Femur (tissue), 1 donor: Measurements from ENCODE around the gene SAMD4A.

Experiments
- DNase-seq: peaks from one replicate; pipeline ENCODE4 v3.0.0-alpha.2; 2017

SAMD4A gene

GRCh38 chr14:54638135-54638446 is 71.2 kb downstream of the SAMD4A start:
- peak; percentile 74 for DNase-seq

GRCh38 chr14:54639611-54640010 is 72.7 kb downstream of the SAMD4A start:
- DNase-seq: no peak

GRCh38 chr14:54640506-54640905 is 73.6 kb downstream of the SAMD4A start:
- no peak for DNase-seq

DNA sequence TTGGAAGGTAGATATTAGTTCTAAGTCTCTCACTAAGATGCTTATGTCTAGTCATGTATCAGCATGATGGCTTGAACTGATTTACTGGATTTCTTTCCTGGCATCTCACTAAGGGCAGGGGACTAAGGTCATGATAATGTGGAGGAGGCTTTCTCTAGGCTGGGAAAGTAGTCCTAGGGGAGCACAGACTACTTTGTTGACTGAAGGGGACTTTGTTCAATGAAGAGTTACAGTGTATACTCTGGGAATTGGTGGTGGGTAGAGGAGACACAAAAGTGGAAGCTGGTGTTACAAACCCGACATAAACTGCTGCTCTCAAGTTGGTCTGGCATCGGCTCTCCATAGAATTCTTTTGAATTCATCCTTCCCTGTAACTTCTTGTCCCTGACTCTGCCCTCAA is 75.2 kb downstream of the SAMD4A start:
- no peak for DNase-seq

DNA sequence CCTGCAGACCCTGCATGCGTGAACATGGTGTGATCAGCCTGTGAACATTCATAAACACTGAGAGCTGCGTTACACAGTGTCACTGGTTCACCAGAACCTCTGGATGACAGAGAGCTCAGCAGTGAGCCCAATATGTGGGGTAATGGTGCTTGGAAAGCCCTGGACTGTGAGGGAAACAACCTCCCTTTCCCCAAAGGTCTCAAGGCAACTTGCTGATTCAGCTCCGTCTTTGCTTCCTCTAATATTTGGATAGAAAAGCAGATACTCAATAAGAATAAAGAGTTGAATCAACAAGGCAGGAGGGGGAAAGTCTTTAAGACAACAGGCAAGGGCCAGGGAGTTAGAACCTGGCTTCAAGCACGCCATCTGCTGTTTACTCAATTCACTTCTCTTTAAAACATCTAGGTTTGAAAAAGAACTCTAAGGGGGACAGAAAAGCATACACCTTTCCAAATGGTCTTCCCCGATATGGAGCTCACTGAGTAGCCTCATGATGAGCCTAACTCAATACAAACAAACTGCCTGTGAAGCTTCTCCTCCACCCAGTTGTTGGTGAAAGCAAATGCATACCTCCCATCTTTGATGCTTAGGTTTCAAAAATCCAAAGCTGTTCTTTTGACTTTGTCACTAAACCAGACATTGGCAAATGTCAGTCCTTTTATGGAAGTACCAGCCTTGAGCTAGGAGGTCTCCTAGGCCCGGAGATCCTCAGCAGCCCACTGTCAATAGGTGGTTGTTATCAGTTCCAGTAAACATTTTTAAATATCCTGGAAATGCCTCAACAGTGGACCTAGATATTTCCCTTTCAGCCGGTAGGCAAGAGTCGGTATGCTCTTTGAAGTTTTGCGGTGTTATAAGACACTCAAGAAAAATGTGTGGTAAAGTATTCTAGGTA is 76.1 kb downstream of the SAMD4A start:
- no peak for DNase-seq

GRCh38 chr14:54643696-54644176 is 76.8 kb downstream of the SAMD4A start:
- no peak for DNase-seq

DNA sequence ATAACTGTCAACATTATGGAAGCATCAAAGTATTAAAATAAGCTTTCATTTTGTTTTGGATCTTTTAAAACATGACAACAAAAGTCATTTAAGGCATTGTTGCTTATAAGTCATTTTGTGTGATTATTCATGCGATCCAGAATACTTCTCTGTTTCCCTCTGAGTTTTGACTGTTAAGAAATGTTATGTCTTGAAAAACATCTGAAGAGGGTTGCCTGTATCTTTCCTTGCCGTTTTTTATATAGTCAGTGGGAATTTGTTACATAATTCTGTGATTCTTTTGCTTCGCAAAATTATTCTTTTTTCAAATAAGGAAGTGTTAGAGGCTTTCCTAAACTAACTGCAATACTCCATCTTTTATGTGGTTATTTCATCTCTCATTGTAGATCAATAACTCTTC is 78.7 kb downstream of the SAMD4A start:
- DNase-seq: no peak

DNA sequence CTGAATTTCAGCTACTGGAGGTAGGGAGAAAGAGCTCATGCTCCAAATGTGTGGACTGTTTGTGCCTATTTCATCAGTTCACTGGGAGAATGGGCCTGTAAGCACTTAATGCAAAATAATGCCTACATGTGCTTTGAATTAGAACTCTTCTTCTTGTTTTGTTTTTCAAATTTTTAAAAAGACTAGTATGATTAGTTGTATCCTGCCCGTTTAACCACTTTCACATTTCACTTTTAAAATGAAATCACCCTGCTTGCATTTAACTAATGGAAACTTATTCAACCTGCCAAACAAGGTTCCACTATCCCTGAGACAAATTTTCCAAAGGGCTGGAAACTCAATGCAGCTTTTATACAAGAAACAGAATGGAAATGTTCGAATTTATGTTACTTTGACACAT is 79.7 kb downstream of the SAMD4A start:
- DNase-seq: no peak

GRCh38 chr14:54647378-54647777 is 80.5 kb downstream of the SAMD4A start:
- DNase-seq: no peak

DNA sequence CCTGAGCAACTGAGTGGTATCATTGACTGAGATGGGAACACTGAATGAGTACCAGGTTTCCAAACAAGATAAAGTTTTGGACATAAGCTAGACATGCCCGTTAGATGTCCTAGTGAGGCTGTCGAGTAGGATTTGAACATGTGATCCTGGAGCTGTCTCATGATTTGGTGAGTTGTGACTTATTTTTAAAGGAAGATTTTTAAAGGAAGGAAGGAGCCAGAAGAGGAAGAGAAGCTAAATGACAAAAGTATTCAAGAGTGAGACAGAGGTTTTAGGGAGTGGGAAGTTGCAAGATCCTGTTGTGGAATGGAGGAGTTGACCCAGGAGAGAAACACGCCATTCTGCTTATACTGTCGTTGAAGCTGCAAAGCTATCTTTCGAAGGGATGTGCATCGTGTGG is 82.1 kb downstream of the SAMD4A start:
- DNase-seq: no peak

DNA sequence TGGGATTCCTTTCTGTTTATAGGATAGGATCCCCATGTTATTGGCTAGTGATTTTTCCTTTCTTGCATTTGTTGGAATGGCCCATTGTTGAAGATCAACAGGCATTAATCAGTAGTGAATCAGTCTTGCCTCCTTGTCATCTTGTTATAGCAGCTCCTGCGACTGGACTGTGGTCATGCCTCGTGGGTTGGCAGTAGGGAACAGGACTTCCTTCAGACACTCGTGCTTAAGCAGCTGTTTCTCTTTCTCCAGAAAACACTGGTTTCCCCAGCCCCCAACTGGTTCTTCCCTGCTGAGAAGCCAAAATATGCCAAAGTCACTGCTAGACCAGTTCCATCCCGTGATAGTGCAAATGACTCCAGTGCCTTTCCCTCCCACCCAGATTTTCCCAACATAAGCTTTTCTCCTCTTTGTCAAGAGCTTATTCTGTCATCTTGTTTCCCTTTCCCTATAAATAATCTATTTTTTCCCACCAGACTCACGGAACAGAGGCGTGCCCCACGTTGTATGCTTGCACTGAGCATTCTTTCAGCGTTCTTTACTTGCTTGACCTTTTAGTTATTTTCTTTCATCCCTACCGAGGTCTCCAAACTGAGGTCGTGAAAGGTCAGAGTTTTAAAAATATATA is 83.5 kb downstream of the SAMD4A start:
- peak; percentile 65 for DNase-seq

DNA sequence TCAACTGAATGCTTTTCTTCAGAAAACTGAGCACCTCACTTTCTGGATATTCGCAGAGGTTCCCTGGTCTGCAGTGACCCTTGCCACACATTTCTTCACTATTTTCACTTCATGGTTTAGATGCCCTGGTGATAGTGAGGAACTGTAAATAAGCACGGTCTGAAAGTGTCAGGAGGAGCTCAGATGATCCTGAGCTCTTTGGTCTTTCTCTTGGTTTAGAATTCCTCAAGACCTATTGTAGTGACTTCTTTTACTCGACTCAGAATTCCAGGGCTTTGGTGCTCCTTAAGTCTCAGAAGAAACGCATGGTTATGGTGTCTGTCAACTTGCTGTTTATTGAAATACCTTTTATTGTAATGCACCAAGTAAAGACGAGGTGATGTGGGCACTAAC is 84.0 kb downstream of the SAMD4A start:
- no peak for DNase-seq

GRCh38 chr14:54651649-54652048 is 84.7 kb downstream of the SAMD4A start:
- no peak for DNase-seq

- DNase-seq: peak; percentile 96
Measured at GRCh38 chr14:54652188-54652587, 85.3 kb downstream of the SAMD4A start.

DNA sequence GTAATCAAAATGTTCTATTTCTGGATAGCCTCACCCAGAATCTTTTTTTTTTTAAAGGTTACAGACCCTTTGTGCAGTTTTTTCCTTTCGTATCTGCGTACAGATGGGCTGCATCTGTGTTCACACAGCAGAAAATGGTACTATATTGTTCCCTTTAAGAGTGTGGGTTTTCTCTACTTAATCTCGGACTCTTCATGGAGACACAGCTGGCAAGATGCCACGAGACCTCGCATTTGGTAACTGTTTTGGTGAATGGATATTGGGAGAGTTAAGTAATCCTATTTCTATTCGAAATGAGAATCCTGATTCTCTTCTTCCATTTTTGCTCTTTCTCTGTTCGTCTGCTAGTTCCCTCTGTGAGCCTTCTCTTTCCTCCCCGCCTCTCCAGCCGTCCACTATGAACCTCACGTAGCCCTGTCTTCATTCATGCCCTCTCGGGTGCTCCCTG is 85.7 kb downstream of the SAMD4A start:
- peak; percentile 65 for DNase-seq

DNA sequence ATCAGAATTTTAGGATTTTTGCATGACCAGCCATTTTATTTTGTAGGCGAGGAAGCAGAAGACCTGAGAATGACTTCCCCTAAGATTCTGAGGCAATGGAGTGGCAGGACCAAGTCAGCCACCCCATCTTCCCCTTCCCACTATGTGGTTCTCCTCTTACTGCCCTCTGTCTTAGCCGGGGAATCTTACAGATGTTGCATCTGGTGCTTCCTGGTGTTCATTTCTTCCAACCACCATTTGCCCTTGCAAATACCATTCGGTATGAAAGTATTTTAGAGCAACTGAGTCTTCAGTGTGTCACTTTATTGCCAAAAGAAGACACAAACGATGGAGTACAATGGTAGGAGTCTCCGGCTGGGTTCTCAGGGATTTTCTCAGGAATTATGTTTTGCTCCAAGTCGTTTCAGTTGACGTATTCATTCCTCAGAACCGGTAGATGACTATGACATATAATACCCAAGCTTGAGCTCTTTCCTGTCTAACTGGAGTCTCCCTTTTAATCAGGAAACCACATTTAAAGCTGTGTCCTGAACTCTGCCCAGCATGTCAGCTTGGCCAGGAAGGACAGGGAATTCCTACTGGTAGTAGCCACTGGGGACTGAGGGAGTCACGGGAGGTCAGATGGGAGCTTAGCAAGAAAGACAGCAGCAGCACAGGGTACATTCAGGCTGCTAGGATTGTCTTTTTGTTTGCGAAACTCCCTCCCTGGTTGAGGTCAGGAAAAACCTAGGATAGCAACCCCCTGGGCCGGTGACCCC is 87.0 kb downstream of the SAMD4A start:
- peak; percentile 77 for DNase-seq

GRCh38 chr14:54654605-54655004 is 87.7 kb downstream of the SAMD4A start:
- no peak for DNase-seq

GRCh38 chr14:54658836-54659235 is 91.9 kb downstream of the SAMD4A start:
- no peak for DNase-seq

GRCh38 chr14:54659365-54659764 is 92.4 kb downstream of the SAMD4A start:
- no peak for DNase-seq

DNA sequence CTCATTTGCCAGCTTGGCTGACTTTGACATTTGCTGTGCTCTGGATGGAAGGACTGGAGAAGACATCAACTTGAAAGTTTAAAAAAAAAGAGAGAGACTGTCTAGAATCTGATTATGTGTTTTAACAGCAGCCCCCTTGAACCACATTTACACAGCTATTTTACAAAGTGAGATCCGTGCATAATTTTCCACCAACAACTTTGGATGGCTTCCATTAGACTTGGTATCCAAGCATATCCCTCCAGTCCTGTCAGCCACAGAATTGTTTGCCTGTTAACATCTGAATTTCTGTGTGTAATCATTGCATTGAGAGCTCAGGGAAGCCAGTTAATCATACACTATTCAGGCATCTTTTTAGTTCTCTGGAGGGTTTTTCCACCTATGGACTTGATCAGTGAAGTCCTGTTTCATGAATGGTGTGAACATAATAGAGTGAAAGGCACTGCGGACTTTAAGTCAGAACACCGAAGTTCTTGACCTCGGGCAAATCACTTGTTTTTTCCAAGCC is 93.7 kb downstream of the SAMD4A start:
- no peak for DNase-seq

DNA sequence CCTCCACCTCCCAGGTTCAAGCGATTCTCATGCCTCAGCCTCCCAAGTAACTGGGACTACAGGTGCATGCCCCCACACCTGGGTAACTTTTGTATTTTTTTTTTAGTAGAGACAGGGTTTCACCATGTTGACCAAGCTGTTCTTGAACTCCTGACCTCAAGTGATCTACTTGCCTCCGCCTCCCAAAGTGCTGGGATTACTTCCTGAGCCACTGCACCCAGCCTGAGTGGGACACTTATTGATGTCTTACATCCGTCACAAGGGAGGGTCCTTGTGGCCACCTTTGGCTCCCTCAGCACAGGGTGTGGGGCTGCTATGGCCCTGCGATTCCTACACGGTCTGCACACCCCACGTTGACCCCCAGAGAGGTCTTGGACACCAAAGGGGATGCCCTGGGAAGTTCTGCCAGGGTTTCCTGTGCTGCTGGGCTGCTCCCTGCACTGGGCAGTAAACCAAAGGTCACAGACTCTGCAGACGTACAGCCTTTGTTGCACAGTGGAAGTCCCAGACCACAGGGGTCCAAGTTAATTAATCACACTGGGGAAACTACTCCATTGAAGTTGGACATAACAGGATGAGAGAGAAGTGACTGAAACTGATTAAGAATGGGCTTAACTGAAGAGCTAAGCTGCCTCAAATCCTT is 95.7 kb downstream of the SAMD4A start:
- no peak for DNase-seq

GRCh38 chr14:54664961-54665360 is 98.0 kb downstream of the SAMD4A start:
- no peak for DNase-seq

DNA sequence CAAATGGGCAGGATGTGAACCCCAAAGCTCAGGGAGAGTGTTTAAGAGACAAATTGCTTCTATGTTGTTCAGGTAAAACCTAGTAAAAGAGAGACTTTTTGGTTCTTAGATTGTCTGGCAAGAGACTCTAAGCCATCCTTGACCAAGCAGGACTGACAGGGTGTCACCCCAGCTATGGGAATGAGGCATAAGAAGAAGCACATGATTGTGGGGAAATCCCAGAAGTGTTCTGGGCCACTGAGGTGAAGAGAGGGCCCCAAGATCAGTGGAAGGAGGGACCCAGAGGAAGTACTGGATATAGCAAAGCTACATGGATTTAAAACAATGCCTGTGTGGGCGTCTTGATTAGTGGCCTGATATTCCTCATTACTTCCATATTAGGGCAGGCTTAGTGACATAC is 99.0 kb downstream of the SAMD4A start:
- no peak for DNase-seq
